G401.6 (cell line): Measurements from ENCODE around the gene C1QL3.

Experiments used
- FAIRE-seq: peaks from 2 replicates; lab custom pipeline; 2012; peaks lifted over from hg19 to GRCh38; lab: Jason Lieb, UNC

Gene C1QL3

DNA sequence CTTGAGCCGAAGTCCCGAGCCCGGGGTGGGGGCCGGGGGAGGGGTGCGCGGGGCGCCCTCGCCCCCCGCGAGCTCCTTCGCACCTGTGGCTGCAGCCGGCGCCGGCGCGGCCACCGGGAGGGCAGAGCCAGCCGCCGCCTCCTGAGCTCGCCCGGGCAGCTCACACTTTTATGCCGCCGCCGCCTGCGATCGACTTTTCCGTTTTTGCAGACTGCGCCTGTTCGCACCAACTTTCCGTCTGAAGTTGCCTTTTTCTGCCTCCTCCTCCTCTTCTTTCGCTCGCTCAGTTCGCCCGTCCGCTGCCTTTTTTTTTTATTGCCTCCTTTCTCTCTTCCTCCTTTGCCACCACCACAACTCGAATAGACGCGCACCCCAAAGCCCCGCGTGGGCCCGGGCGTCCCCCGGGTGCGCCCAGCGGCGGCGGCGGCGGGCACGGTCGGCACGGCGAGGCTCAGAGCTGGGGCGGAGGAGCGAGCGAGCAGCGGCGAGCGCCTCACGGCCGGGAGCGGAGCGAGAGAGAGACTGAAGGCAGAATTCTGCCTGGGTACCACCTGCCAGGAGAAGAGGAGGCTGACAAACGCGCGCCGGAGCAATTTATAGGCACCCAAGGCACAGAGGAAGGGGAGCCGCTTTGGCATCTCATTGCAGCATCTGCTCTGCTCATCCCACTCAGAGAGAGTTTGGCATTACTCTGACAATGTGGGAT, at the start of gene C1QL3:
TSS of gene C1QL3 (minus strand) at position 569 of the 706 bp plus-strand sequence. CDS start 814 bp downstream, outside the sequence.
- FAIRE-seq: no peak

DNA sequence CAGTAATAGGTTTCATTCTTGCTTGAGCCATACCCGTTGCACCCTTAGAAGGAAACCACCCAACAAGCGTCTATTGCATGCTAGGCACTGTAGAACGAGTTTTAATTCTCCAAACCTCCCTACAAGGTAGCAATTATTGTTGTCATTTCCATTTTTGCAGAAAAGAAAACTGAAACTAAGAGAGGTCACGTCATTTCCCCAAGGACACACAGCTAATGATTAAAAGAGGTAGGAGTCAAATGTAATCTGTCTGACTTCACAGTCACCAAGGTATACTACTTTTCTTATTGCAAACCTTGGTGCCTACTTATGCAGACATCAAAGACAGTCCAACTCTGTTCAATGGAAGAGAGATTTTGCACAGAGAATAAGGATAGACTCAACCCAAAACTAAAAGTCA, 49.1 kb upstream of the C1QL3 start:
- no peak for FAIRE-seq

DNA sequence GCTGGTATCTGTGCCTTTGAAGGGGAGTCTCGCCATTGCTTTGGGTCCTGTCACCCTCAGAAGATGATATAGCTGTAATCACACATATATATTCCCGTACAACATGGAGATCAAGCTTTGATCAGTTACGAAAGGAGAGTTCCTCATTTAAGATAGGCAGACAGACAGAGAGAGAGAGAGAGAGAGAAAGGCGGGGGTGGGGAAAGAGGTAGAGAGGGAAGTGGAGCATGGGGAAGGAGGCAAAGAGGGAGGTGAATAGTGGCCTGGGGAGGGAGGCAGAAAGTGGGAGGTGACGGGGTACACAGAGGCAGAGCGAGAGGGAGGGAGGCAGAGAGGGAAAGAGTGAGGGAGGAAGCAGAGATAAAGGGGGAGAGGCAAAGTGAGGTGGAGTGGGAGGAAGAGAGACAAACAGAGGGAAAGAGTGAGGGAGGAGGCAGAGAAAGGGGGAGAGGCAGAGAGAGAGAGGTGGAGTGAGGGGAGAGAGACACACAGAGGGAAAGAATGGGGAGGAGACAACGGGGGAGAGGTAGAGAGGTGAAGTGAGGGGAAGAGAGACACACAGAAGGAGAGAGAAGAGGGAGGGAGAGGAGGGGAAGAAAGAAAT, 44.6 kb upstream of the C1QL3 start:
- no peak for FAIRE-seq

DNA sequence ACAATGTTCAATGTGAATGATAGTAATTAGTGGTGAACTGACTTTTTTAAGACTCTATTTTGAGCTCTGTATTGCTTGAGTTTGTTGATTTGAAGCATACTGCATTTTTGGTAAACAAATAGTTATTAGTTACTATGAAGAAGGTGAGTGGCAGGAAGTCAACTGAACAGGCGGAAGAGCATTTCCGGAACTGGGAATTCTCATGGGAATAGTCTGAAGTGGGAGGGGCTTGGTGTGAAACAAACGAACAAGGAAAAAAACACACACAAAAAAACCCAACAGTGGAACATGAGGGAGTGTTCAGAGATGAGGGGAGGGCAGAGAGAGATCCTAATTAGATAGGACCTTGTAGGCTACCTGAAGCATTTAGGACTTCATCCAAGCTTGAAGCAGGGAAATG, 43.9 kb upstream of the C1QL3 start:
- FAIRE-seq: no peak

DNA sequence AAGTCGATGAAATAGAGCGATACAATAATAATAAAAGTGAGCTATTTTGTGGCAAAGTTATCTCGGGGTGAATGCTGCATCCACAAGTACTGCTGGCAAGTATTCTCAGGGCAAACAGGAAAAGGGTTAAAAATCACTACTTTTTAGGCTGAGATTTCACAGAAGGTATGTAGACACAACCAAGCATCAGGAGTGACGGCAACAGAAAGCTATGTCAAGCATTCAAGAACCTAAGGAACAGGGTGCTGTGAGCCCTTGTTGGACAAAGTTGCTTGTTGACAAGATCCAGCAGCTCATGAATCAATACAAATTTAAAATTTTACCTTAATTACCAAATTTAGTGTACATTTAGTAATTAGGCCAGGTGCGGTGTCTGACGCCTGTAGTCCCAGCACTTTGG, 41.2 kb upstream of the C1QL3 start:
- FAIRE-seq: no peak

DNA sequence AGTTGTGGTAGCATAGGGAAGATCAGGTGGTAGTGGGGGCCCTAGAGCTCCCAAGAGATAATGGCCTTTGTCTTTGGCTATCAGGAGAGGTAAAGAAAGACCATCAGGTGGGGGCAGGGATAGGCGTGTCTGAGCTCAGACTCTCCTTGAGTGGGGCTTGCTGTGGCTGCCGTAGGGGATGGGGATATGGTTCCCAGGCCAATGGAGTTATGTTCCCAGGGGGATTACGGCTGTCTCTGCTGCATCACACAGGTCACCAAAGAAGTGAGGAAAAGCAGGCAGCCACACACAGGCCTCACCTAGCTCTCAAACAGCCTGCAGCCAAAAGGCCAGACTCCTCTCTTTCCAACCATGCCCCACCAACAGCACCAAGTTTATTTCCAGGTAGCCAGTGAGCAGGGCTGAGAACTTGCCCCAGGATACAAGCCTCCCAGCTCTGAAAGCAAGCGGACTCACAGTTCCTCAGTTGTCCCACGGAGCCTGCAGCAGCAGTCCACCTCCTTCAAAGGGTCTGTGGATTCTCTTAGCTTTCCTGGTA, 37.6 kb upstream of the C1QL3 start:
- FAIRE-seq: no peak

DNA sequence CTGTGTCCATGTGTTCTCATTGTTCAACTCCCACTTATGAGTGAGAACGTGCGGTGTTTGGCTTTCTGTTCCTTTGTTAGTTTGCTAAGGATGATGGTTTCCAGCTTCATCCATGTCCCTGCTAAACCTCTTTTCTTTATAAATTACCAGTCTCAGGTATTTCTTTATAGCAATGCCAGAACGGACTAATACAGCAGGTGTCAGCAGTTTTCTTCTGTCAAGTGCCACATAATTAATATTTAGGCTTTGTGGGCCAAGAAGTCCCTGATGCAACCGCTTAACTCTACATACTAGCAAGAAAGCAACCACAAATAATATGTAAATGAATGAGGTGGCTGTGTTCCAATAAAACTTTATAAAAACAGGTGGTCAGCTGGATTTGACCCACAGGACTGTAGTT, 26.3 kb upstream of the C1QL3 start:
- FAIRE-seq: no peak

DNA sequence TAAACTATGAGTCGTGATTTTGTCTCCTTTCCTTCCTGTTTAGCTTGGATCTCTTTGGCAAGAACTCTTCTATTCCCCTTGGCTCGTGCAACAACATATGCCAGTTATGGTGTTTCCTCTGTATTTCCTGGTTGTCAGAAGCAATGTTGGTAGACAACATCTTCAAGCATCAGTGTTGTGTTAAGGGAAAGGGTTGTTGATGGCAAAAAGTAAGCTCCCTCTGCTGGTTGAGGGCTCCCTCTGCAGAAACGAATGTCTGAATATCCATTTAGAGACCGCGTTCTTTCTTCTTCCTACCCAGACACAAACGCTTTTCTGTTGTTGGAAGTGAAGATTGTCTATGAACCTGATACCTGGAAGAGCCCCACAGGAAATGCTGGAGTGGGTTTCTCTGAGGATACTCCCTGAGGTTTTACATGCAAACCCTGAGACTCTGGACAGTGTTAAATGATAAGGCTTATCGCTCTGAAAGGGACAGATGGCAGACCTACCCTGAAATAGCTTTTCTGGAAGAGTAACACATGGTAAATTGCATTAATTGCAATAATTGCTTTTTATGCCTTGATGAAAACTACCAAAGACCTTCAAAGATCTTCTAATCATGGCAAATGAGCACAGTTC, 23.5 kb upstream of the C1QL3 start:
- no peak for FAIRE-seq

DNA sequence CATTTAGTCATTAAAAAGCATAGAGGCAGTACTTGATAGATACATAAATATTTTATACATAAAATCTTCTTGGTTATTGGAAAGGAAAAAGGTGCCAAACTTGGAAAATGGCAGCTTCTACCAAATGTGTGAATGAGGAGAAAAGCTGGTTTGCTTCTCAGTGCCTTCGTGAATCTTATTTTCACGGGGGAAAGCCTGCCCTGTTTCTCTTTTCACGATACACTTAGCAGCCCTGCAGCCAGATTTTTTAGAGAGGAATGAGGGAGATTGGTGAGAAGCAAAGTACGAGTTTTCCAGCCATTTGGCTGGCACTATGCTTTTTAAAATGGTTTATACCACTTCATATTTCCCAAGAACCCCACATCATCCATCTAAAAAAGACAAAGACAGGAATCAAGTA, 22.9 kb upstream of the C1QL3 start:
- FAIRE-seq: no peak

DNA sequence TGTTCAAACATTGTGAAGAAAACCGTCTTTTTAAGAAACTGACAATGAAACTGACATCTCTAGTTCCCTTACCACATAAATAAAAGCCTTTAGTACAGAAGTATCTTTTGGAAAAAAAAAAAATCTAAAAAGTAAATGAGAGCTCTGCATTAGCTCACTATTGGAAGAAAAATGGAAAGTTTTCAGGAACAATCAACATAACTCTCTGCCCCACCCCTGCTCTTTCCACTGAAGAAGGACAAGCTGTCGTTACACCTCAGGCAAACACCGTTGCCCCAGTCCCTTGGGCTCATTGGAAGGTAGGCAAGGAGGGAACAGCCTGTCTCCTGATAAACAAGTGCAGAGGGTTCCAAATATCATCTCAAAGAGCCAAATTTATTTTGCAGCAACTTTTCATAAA, 22.4 kb upstream of the C1QL3 start:
- no peak for FAIRE-seq

DNA sequence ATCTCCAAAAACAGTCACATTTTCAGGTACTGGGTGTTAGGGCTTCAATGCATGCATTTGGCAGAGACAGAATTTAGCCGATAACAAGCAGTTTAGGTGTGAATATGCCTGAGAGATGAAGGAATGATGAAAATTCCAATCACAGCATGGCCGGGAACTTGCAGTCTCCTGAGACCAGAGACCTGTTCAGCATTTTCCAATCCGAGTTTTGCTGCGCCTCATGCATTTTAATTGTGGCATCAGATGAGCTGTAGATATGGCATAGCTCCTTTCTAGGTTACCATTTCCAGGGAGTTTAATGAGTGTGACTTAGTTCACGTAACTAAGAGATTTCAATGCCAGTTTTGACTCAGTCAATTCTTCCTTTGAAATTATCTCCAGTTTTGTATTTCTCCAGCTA, 14.5 kb upstream of the C1QL3 start:
- no peak for FAIRE-seq

DNA sequence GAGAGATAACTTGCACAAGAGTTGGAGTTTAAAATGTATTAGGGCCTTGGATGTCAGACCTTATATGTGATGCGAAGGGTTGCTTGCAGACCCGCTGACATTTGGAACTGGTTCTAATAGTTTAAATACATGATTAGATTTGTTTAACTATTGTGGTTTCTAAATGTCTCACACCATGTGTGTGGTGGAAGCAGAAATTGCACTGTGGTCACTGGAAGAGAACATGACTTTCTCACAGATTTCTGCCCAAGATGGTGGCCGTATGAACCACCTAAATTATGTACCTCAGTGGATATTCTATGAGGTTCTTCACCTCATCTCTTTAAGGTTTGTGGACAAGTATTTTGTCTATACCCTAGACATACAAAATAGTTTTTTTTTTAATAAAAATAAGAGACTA, 8.2 kb upstream of the C1QL3 start:
- no peak for FAIRE-seq

DNA sequence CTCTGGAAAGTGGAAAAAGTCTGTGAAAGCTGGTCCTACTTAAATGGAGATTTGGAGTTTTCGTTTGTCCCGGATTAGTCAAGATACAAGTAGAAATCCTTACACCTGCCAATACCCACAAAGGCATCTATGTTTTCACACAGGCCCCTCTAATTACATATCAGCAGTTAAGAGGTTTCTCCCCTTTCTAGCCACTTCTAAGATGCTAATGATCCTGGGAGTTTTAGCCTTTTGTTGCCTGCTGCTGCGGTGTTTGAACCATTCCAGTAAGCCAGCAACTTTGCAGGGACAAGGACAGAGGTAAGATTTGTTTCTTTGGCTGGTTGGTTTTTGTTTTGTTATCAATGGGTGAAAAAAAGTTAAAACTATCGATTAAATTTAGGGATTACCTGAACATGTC, 5.8 kb upstream of the C1QL3 start:
- FAIRE-seq: no peak

DNA sequence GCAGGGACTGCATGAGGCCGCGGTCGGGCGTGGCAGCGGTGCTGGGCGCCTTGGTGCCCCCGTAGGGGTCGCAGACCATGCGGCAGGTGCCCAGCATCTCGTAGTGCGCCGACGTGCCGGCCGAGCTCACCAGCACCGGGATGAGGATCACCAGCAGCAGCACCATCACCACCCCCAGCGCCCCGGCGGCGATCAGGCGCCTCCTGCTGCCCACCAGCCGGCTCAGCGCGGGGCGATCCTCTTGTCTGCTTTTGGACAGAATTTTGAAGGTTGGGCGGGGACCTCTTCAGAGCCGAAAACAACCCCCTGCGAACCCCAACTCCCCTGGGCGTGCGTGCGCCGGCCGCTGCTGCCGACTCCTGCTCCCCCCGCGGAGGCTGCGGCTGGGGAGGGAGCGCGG, 779 bp downstream of the C1QL3 start:
- no peak for FAIRE-seq

DNA sequence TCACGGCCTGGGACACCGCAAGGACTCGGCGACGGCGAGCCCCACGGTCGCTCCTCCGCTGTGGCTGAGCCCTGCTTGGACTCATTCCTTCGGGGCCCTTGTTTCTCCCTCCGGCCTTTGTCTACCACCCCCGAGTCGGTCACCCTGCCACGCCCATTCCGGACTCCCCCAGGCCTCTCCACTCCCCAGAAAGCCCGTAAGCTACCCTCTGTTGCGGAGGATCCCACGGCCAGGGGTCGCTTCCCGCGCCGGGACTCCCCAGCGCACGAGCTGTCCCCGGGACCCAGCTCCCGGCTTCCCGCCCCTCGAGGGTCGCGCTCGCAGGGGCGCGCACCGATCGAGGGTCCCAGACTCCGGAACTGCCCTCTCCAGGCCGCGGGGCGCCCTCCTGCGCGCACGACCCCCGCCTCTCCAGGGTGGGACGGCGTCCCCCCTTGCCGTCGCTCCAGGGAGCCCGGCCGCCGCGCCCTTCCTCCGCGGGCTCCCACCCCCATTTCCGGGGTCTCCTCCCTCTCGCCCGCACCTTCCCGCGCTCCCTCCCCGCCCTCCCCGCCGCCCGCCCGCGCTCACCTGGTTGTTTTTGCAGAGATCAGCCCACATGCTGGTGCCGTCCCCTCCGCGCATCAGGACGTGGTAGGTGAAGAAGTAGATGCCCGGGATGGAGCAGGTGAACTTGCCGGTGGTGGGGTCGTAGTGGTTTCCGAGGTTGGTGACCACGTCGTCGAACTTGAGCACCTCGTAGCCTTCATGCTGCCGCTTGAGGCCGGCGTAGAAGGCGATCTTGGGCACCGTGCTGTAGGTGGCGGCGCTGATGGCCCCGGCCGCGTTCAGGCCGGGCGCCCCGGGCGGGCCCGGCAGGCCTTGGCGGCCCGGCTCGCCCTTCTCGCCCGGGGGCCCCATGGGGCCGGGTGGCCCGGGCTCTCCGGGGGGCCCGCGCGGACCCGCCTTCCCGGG, 1.5 kb downstream of the C1QL3 start:
- no peak for FAIRE-seq

DNA sequence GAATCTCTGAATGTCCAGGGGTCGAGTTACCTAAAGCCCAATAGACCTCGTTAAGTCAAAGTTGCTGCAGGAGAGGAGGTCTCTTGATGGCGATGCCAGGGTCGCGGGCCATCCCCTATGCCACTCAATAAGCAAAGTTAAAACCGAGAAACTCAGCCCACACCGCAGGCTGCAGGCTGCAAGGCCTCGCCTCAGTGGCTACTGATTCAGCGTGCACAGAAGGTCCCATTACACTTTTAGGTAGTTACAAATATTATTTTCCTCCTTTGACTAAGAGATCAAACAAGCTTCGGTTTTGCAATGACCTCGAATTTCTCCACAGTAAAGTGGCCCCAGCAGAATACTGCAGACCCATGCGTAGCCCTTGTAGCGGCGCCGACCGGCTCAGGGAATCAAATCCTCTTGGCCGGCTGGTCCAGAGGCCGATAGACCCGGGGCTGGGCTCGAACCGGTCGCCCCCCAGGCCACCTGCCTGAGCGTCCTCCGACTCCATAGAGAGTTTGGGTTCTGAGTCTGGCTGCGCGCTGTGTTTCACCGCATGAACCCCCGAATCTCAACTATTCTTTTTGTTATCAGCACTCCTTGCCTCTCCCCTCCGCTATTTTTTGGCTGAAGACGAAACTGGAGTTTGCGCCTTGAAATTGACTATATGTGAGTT, 2.3 kb downstream of the C1QL3 start:
- no peak for FAIRE-seq

DNA sequence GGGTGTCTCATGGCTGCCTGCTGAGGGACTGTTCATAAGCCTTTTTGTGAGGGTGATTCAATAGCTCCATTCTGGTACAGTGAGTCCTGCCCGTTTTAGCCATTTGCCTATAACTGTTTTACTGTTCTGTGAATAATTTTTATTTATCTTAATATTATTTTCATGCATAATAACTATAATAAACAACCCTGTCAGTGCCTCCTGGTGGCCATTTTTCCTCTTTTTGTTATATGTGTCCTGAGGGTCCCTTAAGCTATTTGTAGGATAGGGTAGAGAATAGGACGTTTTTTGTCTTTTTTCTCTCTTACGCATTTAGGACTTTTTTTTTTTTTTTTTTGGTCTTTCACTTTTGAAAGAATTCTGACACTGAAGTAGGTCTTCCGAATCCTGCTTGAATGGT, 2.9 kb downstream of the C1QL3 start:
- FAIRE-seq: no peak

DNA sequence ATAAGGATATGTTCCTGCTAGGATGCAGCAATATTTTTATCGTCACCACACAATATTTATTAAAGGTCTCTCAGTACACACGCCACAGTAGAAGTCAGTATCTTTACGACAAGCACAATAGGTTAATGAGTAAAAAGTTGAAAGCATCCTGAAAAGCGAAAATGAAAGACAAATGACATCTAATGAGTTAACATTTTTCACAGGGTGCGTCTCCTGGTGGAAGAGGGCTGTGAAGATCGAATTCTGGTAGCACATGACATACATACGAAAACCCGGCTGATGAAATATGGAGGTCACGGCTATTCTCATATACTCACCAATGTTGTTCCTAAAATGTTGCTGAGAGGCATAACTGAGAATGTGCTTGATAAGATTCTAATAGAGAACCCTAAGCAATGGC, 10.8 kb downstream of the C1QL3 start:
- no peak for FAIRE-seq

DNA sequence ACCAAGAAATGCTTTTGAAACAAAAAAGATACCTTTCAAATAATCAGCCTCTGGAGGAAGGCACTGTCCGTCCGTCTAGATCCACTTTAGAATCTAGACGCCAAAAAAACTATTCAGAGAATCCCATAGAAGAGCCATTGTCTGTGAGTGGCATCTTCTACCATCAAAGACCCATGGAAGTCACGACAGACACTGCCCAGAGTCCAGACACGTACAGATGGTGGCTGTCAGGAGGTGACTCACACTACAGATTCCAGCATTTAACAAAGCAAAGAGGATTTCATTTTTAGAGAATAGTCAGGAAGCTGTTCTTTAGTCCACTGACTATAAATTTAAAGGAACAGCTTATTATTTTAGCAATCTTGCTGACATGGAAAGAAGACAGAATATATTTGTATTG, 11.7 kb downstream of the C1QL3 start:
- no peak for FAIRE-seq

DNA sequence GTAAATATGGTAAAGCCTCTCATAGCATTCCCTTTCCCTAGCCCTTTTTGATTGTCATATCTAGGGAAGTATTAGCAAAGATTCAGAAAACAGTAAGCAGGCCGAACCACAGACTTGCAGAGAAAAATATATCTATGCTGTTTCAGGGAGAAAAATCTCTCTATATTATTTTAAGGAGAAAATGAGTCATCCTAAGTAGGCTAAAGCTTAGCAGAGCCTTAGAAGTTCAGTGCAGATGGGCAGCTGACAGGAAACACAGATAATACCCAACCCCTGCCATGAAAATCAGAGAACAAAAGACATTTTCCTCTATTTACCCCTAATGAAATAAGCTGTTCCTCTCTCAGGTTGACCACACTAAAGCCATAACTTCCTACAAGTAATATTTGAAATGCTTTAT, 16.5 kb downstream of the C1QL3 start:
- no peak for FAIRE-seq

DNA sequence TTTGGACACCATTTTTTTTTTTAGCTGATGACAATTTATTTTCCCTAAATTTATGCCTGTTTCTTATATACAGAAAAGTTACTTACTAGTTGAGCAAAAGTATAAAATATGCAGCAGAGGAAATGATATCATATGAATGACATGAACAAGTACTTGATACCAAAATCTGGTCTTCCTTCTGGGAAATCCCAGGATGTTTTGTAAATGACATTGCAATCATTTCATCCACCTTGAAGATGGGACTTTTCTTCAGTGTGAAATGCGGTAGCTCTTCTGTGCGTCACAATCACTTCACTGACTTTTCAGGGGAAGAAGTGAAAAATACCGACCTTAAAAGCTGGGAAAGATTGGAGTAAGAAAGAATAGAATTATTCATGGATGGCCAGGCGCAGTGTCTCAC, 23.8 kb downstream of the C1QL3 start:
- no peak for FAIRE-seq
